GM19239 (cell line): Measurements from ENCODE around the gene CFAP46.
"Not testable (repeated sequence)": the region's sequence is repeated elsewhere in the genome, so short reads cannot be mapped to it uniquely, and the experiment has no call there.

Experiments
- DNase-seq: peaks from one replicate; pipeline ENCODE4 v3.0.0; 2011; ENCODE audit warnings: low spot score; ENCODE audit not compliant: insufficient read length
- FAIRE-seq: peaks from 2 replicates; lab custom pipeline; 2011; peaks lifted over from hg19 to GRCh38; lab: Jason Lieb, UNC

Gene CFAP46

DNA sequence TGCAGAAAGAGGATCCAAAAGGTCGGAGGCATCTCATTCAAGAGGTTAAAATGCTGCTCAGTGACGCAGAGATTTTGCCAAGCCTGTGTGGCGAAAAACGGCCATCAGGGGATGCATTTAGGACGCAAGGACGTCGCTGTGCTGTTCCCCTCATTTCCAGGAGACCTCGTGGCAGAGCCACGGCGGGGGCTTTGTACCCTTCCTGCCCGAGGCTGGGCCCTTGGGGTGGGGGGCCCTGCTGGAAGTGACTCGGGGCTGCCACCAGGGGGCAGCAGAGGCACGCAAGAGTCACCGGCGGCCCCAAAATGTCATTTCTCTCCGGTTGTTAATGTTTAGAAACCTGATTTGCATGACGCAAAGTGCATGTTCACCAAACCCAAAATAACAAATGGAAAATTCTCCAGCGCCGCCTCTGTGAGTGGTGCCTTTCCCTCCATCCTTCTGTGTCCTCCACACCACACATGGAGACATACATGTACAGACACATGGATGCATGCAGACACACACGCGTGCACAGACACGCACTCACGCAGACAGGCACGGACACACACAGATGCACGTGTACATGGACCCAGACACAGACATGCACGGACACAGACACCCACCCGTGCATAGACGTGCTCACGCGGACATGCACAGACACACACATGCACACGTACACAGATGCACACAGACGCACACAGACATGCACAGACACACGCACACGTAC lies 105.4 kb downstream of the CFAP46 start:
- FAIRE-seq (no peak), DNase-seq (peak; percentile 81)

GRCh38 chr10:132836248-132836831 lies 106.0 kb downstream of the CFAP46 start:
- DNase-seq (no peak), FAIRE-seq (no peak)

- no peak for DNase-seq
- no peak for FAIRE-seq
Observed at GRCh38 chr10:132835848-132836233, 106.5 kb downstream of the CFAP46 start.

DNA sequence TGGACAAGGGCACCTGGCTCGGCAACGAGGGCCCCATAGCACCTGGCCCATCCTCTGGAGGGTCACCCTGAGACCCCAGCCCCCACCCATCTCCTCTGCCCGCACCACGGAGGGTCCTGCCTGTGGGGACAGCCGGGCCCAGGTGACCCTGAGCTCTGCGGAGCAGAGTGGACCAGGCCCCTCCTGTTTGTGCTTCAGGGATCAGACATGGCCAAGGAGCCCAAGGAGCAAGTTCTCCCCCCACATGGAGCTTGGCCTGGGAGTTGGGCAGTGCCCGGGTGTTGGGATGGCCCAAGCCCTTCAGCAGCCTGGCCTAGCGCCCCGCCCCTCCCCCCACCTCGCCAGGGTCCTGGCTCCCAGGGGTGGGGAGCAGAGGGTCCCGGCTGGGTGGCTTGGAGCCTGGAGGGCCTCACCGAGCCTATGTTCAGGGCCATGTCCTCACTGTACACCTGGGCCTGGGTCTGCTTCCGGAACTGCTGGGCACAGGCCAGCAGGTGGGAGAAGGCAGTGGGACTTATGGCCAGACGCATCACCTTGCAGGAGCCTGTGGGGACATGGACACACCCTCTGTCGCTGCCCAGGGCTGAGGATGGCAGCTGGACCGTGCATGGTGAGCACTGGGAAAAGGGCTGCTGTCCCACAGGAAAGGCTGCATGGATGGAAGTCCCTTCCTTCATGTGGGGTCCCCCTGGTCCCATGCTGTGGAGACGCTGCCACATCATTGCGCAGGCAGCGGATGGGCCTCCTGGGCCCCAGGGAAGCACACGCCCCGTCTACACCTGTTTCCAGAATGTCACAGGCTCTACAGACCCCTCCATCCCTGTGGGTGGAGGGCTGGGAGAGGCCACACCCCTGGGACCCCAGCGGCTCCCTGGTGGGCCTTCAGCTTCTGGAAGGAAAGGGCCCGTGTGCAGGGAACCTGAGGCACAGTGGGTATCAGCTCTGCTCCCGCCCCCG lies 107.2 kb downstream of the CFAP46 start:
- FAIRE-seq, result no peak
- no peak for DNase-seq

- FAIRE-seq, result no peak
- DNase-seq, result no peak
Observed at GRCh38 chr10:132834311-132834761, 108.0 kb downstream of the CFAP46 start.

- no peak for DNase-seq
- no peak for FAIRE-seq
Observed at GRCh38 chr10:132833421-132834111, 108.8 kb downstream of the CFAP46 start.

GRCh38 chr10:132832186-132832969 lies 110.0 kb downstream of the CFAP46 start:
- FAIRE-seq, result no peak
- DNase-seq, result no peak

DNA sequence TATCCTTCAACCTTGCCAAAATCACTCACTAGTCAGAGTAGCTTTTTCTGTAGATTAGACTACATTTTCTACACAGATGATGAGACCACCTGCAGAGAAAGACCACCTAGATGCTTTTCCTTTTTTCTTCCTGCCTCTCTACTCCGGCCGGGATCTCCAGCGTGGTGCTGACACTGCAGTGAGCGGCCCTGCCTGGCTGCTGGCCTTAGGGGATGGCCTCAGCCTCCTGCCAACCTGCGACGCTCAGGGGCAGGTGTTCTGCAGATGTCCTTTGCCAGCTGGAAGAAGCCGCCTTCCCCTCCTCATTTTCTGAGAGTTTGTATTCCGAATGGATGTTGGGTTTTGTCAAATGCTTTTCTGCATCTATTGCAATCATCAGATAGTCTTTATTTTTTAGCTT lies 113.0 kb downstream of the CFAP46 start:
- no peak for FAIRE-seq
- no peak for DNase-seq

DNA sequence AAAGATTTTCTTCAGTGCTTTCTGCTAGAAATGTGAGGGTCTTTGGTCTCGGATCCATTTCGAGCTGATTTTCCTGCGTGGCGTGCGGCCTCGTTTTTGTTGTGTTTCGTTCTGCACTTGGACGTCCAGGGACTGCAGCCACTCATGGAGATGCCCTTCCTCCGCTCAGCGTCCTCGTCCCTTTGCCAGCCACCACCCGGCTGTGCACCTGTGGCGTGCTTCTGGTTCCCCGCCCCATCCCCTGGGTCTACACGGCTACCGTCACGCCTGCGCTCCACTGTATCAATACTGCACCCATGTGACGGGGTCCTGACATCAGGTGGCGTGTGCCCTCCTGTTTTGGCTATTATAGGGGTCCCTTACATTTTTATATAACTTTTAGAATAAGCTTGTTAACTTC lies 113.7 kb downstream of the CFAP46 start:
- DNase-seq (no peak), FAIRE-seq (no peak)

DNA sequence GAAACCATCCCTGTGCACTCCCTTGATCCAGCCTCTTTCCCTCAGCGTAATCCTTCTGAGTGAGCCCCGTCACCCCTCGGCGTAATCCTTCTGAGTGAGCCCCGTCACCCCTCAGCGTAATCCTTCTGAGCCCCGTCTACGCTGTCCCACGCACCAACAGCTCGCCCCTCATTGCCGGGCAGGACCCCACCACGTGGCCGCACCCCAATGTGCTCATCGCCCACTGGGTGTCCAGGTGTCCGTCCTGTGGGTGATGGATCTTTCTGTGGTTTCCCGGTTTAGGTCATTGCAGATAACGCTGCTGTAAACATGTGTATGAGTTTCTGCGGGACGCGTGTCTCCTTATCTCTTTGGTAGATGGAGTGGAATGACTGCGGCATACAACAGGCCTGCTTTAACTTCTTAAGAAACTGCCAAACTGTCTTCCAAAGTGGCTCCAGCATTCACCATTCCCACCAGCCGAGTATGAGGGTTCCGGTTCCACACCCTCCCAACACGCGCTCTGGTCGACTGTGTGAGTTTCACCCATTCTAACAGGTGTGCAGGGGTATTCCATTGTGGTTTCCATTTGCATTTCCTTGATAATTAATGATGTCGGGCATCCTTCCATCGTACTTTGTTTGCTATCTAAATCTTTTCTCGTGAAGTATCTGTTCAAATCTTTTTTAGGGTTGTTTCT lies 114.4 kb downstream of the CFAP46 start:
- DNase-seq (no peak), FAIRE-seq (no peak)

DNA sequence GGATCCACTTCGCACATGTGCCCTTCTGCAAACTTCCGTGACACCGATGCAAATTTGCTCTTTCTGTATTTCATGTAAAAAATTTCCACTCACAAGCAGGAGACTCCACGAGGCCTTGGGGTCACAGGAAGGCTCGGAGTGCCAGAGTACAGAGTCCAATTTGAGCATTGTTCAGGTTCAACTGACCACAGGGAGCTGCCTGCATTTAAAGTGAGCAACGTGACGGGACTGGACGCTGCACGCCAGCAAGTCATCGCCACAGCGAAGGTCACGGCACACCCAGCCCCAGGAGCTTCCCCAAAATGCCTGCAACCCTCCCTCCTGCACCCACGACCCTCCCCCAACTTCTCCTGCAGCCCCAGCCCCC lies 115.0 kb downstream of the CFAP46 start:
- FAIRE-seq, result no peak

DNA sequence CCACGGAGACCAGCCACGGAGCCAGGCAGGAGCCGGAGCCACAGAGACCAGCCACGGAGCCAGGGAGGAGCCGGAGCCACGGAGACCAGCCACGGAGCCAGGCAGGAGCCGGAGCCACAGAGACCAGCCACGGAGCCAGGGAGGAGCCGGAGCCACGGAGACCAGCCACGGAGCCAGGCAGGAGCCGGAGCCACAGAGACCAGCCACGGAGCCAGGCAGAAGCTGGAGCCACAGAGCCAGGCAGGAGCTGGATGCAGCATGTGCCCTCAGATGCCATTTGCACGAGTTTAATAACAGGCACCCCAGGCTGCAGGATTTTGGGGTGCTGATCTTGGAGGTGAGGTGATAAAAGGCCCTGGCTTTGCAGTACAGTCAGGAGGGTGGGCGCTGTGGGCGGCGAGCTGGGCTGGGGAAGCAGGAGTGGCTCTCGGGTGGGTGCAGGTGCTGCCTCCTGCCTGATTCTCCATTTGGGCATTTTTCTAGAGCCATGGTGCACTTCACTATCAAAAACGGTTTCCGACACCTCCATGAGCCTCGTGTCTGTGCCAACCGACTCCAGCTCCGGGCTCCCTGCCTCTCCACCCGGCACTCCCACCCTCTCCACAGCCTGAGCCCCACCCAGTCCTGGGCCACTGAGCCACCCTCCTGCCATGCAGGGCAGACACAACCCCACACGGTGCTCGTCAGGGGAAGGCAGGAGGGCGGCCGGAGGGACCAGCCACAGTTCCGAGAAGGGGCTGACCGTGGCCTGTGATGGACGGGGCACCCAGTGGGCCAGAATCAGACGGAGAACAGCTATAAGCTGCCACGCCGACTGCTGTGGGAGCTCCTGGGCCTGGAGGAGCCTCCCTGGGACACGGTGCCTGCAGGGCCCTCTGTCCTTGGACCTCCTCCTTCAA lies 115.6 kb downstream of the CFAP46 start:
- DNase-seq (no peak), FAIRE-seq (no peak)

More for the DNA sequence above, 115.0 kb downstream of the CFAP46 start:
- no peak for DNase-seq

DNA sequence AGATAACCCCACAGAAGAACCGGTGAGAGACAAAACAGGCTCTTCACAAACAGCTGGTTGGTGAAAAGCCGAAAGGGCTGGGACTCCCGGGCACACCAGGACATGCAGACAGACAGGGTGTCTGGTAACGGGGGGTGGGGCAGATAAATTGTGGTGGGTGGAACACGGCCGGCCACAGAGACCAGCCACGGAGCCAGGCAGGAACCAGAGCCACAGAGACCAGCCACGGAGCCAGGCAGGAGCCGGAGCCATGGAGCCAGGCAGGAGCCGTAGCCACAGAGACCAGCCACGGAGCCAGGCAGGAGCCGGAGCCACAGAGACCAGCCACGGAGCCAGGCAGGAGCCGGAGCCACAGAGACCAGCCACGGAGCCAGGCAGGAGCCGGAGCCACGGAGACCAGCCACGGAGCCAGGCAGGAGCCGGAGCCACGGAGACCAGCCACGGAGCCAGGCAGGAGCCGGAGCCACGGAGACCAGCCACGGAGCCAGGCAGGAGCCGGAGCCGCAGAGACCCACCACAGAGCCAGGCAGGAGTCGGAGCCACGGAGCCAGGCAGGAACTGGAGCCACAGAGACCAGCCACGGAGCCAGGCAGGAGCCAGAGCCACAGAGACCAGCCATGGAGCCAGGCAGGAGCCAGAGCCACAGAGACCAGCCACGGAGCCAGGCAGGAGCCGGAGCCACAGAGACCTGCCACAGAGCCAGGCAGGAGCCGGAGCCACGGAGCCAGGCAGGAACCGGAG lies 116.4 kb downstream of the CFAP46 start:
- not testable (repeated sequence) for FAIRE-seq, DNase-seq

DNA sequence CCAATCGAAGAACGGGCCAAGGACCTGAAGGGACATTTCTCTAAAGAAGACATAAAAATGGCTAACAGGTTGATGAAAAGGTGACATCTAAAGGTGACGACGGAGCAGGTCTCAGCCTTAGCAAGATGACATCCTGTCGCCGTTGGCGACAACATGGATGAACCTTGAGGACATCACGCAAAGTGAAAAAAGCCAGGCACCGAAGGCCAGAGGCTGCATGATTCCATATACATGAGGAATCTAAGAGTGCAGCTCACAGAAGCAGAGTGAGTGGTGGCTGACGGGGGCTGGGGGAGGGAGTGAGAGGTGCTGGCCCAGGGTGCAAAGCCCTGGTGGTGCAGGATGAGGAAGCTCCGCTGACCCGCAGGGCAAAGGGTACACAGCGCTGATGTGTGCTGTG lies 122.3 kb downstream of the CFAP46 start:
- FAIRE-seq (no peak), DNase-seq (no peak)

- DNase-seq (no peak), FAIRE-seq (no peak)
Observed at GRCh38 chr10:132817701-132818211, 124.6 kb downstream of the CFAP46 start.

GRCh38 chr10:132816718-132817117 lies 125.7 kb downstream of the CFAP46 start:
- no peak for FAIRE-seq

DNA sequence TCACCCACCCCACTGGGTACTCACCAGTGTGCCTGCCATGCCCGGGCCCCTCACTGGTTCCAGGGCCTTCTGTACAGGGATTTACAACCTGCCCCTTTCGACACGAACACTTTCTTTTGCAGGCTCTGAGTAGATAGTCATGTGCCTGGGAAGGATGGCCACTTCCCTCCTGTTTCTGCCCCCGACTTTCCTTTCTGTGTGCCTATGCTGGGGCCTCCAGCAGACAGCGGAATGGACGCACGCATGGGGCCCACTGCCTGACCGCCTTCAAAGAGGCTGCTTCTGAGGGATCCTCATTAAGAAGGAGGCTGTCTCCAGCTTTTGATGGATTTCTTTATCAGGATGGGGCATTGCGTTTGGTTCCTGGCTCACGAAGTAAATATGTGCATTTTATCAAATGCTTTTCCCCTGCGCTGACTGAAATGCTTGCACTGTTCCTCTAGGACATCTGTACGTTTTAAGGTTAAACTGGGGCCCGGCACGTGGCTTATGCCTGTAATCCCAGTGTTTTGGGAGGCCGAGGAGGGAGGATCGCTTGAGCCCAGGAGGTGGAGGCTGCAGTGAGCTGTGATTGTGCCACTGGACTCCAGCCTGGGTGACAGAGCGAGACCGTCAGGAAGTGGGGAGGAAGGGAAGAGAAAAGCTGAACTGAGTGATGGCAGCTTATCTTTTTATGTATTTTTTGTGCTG lies 127.1 kb downstream of the CFAP46 start:
- FAIRE-seq (no peak), DNase-seq (no peak)

More at GRCh38 chr10:132816718-132817117, 125.7 kb downstream of the CFAP46 start:
- no peak for DNase-seq
